ENCODE measurements around the gene RPS6KA2. TPM values are rescaled to one million over a fixed set of nuclear protein-coding genes. Genes with fewer than 3 reads are reported as not detected.

The RPS6KA2 gene
- total and polyA plus RNA-seq, 2 experiments from 2014 or later = 12.5 to 25.3 TPM

GRCh38 chr6:166398348-166398747, 228.7 kb downstream of the RPS6KA2 start (continued):
- TF ChIP-seq ZNF462 (CRISPR knock-in tag; IDR thresholded peaks at IDR 0.05) (no peak), REST (IDR thresholded peaks at IDR 0.05; ENCODE audit: unreplicated experiment) (no peak), ZNF331 (CRISPR knock-in tag; IDR thresholded peaks at IDR 0.05; ENCODE audit: low read depth) (no peak), EZH2 (IDR thresholded peaks at IDR 0.05; ENCODE audit: low read depth, unreplicated experiment) (no peak)

- no peaks in the 10 kb centered on the region for H4K20me1 ChIP-seq (replicated peaks; ENCODE audit: insufficient read depth)
- no peak for ATAC-seq
- H3K4me2 ChIP-seq = no peak overlapping the region
- H3K27me3 Mint-ChIP-seq (ENCODE audit: insufficient read depth, low read depth, poor library complexity) = peaks cover 11% of the 10 kb centered on the region
- peaks cover 8% of the 10 kb centered on the region; the same call in 1 of the 2 replicates for H3K27me3 ChIP-seq (ENCODE audit: insufficient read depth)
- H3K4me3 Mint-ChIP-seq = no peak overlapping the region
- no peak overlapping the region for H3K27ac Mint-ChIP-seq
- H3F3A ChIP-seq (replicated peaks; ENCODE audit: low read depth) = 0 out of 2 replicates have a peak, but pooled peaks cover 8% of the 10 kb centered on the region
- no peak overlapping the region for H3K27ac ChIP-seq (ENCODE audit: low read depth)
- no peaks in the 10 kb centered on the region for H3K36me3 ChIP-seq (ENCODE audit: insufficient read depth)
- peaks cover 3% of the 10 kb centered on the region; the same call in 1 of the 2 replicates for H3K4me1 ChIP-seq (ENCODE audit: insufficient read depth)
- H3K9me3 Mint-ChIP-seq = no peaks in the 10 kb centered on the region; the same call in 1 of the 3 replicates
- peaks cover 8% of the 10 kb centered on the region for H3K4me1 Mint-ChIP-seq
- H3K79me2 ChIP-seq (replicated peaks; ENCODE audit: insufficient read depth) = no peaks in the 10 kb centered on the region
- no peak overlapping the region for H2AFZ ChIP-seq
- H3K4me3 ChIP-seq = no peak overlapping the region
- H3K9me2 ChIP-seq (ENCODE audit: insufficient read depth) = no peaks in the 10 kb centered on the region
- DNase-seq (ENCODE audit: low spot score) = no peak
- no peaks in the 10 kb centered on the region; the same call in 2 of the 3 replicates for H3K36me3 Mint-ChIP-seq (ENCODE audit: low read depth)
- TF ChIP-seq CREB1 (CRISPR knock-in tag; IDR thresholded peaks at IDR 0.05; ENCODE audit: low read depth) (no peak), ZNF462 (CRISPR knock-in tag; IDR thresholded peaks at IDR 0.05) (no peak), POLR2AphosphoS5 (IDR thresholded peaks at IDR 0.05; ENCODE audit: low read depth) (no peak)
Measured at GRCh38 chr6:166397849-166398248, 229.2 kb downstream of the RPS6KA2 start.
